ENCODE measurements around the gene TMEM178B.

TMEM178B gene

DNA sequence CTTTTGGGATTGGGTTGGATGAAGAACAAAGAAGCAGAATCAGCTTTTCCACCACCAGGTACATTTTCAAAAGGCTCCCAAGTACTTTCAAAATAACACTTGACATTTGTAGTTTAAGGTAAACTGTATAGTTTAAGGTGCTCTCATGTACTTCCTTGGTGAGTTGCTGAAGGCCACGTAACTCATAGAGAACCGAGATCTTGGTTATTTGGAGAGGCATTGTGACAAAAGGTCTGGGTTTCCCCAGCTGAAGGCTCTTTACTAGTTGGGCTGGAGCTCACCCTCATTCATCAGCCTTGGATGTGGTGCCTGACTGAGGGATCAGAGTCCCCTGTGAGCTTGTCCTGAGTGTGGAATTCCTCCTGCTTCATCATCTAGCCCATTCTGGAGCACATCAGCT is 191.8 kb downstream of the TMEM178B start:
- no peak for DNase-seq

DNA sequence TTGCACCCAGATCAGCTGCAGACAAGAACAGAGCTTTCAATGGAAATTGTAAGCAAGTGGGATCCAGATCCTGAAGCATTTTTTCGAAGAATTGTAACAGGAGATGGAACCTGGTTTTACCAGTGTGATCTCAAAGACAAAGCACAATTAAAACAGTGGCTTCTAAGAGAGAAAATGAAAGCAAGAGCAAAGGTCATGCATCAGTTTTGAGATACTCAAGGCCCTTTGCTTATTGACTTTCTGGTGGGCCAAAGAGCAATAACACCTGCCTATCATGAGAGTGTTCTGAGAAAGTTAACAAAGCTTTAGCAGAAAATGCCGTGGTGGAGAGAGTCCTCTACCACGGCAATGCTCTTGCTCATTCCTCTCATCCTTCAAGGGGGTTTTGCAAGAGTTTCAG is 194.8 kb downstream of the TMEM178B start:
- no peak for DNase-seq

DNA sequence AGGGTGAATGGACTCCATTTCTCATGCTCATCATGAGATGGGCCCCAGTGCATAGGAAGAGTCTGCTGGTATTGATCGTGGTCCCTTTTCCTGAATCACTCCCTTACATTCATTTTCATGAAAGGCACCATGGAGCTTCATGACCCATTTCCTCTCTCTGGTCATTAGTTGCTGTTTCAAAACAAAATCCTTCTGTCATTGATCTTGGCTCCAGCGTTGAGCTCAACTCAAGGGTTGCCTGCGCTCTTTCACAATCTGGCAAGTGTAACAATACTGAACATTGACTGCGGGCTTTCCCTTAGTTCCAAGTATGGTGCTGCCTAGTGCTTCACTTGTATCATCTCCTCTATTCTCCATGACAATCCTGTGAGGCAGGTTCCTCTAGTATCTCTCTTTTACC is 197.6 kb downstream of the TMEM178B start:
- no peak for DNase-seq

DNA sequence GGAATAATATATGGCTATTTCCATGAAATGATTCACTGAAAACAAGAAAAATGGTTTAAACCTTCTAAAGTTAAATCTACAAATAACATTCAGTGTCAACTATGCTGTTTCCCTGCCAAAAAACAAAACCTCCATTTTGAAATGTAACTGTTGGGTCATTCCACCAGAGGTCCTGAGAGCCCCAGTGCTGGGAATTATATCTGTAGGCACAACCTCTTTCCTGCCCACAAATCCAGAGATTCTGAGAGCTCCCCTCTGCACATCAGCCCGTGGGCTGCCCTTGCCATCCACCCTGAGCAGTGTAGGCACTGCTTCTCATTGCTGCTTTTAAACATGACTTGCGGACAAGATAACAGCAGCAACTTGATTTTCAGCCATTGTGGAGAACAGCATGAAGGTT is 198.6 kb downstream of the TMEM178B start:
- DNase-seq = no peak

DNA sequence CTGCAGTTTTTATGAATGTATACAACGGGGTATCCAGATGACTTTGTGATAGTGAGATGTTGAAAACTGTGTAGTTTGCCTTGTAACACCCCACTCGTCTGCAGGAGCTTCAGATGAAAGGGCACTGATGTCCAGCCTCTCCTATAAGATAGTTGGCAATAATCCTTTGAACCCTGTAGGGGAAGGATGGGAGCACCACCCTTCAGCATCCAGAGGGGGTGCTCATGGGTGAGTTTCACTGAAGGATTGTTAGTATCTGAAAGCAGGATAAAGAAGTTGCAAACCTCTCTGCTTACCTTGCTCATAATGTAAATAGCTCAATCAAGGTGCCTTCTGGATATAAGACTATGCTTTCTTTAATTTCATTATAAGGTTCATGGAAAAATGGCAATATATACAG is 201.5 kb downstream of the TMEM178B start:
- DNase-seq = no peak

DNA sequence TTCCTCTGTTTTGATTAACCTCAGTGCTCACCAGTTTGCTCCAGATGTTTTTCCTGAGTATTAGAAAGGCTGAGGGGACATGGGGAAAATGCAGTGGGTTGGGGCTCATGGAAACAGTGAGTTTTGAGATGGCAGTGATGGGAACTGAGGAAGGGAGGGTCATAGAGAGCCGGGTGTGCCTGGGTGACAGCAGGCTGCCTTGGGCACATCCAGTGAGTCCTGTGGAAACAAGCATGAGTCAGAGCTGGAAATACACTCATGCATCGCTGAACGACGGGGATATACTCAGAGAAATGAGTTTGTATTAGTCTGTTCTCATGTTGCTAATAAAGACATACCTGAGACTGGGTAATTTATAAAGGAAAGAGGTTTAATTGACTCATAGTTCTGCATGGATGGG is 202.2 kb downstream of the TMEM178B start:
- DNase-seq = no peak

DNA sequence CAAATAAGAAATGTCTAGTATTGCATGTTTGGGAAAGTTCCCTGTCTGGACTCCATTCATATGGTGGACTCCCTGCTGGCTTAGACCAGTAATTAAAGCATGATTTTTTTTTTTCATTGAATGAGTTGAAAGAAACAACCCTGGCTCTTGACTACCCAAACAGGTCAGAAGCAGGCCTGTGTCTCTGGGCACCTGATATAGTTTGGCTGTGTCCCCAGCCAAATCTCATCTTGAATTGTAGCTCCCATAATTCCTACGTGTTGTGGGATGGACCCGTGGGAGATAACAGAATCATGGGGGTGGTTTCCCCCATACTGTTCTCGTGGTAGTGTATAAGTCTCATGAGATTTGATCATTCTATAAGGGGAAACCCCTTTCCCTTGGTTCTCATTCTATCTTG is 206.2 kb downstream of the TMEM178B start:
- no peak for DNase-seq

DNA sequence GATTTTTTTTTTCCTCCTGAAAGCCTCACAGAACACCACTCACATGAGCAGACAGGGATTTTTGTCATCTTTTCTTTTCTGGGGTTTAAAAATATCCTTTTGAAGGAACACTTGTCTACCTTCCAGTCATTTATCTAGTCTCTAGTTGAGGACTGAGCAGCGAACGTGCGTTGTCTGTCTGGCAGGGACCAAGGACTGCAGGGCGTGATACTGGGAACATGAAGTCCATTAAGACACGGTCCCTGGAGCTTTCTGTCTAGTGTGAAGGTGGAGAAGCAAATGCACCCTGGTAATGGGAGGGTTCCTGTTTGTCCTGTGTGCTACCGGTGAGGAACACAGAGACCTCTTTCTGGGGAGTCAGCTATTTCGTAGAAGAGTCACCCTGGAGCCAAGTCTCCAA is 207.4 kb downstream of the TMEM178B start:
- DNase-seq = no peak

DNA sequence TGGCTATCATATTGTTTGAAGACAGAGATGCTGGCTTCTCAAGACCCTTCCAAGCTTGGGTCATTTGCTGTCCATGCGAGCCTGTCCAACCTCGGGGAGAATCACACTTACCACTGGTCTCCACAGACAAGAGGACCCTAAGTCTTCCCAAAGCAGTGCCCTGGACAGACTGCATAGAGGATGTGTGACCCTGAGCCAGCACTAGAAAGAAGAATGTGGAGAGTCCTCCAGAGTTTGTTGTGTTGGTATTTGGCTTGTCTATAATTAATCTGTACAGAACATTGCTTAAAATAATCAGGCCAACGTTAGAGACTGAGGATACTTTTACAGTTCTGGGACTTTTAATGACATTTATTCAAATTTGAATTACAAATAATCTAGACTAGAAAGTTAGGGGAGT is 212.7 kb downstream of the TMEM178B start:
- DNase-seq = no peak

DNA sequence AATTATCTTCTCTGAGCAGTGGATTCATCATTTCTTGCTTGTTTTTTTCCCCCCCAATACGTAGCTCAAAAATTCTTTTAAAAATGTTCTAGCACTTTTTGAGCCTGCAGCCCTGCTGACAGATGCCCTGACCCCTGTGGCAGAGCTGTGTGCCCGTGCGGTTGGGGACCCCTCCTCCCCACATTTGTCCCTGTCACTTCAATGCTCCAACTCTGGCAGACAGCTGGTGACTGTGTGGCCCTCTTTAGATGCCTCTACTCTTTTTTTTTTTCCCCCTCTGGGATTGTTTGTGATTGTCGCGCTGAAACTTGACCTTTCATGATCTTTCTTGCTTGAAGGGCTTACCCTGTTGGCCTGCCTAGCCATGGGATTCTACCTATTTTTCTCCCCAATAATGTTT is 214.1 kb downstream of the TMEM178B start:
- no peak for DNase-seq

DNA sequence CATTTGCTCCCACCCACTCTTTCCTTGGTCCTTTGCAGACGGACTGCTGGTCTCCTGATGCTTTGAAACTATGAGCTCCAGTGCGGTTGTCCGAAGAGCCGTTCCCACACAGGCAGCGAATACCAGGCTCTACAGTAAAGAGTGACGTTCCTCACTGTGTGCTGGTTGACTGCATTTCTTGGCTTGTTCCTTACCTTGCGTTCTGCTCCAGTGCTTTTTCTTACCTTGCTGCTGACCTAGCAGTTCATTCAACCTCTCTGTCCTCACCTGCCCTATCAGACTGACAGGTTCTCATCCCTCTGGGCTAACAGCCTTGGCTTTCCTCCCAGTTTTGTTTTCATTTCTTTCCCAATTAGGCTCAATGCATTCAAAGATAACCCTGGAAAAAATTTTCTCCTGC is 214.8 kb downstream of the TMEM178B start:
- DNase-seq = no peak

DNA sequence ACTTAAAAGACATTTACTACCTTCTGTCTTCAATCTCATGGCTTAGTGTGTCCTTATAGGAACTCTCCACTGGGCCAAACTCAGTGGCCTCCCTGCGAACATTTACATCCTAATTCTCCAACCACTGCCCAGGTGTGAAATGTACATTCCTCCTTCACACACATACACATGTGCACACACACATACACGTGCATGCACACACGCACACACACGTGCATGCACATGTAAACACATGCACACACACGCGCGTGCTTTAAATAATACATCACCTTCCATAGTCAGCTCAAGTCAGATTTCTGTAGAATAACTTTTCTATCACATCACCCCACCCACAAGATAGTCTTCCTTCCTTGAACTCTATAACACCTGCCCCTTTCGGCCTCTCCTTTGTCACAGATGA is 216.5 kb downstream of the TMEM178B start:
- no peak for DNase-seq

DNA sequence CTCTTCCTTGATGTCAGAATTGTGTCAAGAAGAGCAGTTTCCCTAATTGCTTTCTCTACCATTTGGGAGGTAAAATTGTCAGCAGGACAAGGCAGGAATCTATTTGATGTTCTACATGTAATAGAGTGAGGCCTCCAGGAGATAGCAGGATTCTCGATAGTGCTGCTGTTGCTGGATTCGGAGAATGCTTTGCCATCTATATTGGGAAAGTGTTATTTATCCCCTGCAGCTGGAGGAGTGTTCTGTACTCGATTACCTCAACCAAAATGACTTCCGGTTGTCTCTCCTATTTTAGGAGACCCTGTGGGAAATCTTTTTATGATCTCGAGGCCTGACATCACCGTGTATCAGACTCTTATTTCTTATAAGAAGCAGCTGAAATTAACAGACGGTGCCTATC is 217.1 kb downstream of the TMEM178B start:
- DNase-seq = no peak

DNA sequence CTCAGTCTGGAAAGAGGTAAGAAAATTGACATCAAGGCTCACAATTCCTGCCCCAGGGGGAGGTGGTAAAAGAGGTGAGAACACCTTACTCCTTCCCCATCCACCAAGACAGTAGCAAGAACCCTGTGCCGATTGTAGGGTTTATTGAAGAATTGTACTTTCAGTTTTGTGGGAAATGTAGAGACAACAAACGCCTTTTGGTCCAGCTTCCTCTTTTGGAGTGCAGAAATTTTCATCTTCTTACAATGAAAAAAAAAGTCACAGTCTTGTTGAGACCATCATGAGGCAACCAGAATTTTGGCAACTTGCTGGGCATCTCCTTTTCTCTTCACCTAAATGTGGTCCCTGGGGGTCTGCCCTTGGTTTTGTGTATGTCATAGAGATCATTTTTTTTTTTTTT is 217.7 kb downstream of the TMEM178B start:
- DNase-seq = peak; percentile 51 to 66

DNA sequence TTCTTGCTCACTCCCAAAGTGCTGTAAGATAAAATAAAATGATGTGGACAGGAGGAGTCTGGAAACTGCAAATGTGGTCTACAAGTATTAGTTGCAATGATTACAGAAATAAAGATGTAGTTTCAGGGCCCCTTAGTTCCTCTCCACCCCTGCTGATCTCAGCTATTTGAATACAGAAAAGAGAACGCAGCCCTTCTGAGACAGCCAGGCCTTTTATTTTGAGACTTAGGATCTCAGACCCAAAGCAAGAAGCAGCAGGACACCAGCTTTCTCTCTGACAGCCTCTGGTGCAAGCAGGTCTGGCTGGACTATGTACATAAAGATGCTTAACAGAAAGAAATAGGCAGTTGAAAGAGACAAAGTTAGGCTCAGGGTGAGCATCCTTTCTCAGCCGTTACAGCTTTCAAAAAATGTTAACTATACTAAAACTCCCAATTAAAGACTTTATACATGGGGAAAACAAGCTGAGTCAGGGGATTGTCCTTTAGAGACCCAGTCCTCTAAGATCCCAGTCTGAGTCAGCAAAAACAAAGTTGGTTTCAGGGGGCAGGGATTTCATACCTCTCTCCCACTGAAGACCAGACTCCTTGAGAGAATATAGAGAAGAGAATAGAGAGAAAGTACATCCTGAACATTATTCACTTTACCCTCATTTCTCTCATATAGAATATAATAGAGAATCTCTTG is 220.4 kb downstream of the TMEM178B start:
- no peak for DNase-seq

DNA sequence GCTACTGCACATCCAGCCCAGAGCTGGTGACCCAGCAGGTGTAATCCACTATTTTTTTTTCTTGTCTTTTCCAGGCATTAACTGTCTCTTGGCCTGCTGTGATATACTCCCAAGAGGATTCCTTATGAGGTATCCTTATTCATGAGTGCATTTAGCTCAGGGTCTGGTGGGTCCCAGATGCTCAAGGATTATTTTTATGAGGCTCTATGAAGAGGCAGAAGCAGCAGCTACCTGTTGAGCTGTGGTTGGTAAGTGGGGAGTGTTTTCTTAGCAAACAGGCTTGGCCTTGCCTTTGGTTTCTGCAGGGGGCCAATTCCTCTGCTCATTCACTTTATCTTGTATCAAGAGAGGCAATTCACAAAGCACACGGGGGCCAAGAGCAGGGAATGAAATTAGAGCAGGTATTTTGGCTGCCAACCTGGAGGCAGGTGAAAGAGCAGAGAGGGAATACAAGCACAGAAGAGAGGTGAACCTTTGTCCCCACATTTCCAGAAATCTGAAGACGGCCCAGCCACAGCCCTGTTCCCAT is 221.6 kb downstream of the TMEM178B start:
- no peak for DNase-seq

DNA sequence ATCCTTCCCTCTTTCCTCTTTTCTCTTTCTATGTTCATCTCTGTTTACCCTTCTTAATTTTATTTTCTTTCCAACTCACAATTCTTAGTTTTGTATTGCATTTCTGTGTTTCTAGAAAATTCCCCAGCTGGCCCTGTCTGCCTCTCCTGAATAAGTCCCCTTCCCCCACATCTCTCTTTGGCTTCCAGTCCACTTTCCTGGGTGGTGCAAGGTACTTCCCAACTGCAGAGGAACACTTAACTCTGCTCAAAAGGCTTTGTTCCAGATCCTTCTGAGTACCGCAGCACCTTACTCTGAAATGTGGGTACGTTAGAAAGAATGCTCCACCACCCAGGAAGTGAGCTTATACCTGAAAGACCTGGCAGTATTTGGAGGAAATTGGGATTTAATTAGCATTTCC is 227.0 kb downstream of the TMEM178B start:
- no peak for DNase-seq

DNA sequence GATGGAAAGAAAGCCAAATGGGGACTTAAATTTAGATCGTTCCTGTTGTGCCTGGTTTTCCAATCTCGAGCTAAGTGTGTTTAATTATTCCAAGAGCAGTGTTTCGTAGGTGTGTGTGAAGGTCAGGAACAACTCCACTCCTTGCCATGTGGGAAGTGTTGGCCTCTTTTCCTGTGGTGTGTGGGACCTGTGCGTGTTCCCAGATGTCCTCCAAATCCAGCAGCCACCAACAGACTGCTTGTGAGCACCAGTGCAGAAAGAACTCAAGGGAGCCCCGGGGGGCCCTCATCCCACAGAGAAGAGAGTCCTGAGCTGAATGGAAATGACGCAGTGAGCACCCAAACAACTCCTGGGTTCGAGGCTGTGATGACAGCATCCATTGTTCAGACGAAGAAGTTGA is 227.7 kb downstream of the TMEM178B start:
- no peak for DNase-seq

DNA sequence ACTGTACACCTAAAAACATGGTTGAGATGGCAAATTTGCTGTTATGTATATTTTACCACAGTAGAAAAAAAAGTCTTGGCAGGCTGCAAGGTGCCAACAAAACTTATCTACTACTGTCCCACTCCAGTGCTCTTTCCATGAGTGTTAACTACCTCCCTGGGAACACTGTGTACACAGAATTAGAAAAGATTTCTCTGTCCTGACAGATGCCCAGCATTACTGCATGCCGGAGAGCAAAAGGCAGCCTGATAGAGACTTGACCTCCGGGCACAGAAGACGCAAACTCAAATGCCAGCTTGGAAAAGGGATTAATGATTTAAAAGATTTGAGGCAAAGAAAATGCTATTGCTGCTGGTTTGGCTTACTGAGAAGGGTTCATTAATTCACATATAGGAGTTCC is 228.8 kb downstream of the TMEM178B start:
- no peak for DNase-seq

DNA sequence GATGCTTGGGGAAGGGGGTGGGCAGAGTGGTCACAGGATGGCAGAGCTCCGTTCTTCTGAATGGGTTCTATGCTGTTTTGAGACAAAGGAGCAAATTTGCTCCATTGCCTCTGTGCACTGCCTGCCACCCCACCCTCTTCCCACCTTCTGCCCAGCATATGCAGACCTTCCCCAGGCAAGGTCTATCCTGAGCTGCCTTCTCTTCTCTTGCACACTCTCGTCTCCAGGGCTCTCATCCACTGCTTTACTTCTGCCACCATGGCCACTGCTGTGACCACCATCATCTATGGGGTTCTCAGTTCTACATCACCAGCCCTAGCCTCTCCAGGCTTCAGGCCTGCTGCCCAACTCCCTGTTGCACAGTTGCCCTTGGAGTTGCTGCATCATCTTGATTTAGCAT is 230.4 kb downstream of the TMEM178B start:
- peak in 1 of 2 experiments; percentile 3 for DNase-seq

DNA sequence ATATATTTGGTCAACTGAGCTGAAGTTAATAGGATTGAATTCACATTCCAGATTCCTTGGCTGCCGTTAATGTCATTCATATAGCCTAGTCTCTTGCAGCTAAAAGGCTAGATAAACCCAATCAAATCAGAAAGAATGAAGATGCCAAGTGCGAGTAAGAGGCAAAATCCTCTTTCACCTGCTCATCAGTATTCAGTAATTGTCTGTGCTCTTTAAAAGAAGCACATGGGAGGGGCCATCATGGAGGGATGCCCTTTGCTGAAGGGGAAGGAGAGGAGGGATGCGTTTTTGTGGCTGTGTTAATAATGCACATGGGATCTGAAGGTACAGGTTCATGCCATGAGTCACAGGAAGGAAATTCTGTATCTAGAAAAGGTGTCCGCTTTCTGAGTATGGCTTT is 232.2 kb downstream of the TMEM178B start:
- DNase-seq = no peak

DNA sequence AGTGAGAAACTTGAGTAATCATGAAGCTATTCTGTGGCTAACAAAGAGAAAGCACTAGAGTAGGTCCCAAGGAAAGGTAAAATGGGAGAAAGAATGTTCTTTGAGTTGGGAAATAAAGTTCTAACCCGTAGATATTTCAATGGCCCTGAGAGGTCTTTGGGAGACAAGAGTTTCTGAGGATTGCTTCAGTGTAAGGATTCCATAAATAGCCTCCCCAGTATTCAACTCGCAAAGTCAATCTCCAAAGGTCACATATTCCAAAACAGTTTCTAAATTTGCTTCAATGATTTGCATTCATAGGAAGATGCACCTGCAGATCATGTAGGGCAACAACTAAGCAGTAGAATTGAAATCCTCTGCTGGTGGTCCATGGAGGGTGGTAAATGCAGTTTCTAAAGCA is 238.5 kb downstream of the TMEM178B start:
- DNase-seq = no peak

DNA sequence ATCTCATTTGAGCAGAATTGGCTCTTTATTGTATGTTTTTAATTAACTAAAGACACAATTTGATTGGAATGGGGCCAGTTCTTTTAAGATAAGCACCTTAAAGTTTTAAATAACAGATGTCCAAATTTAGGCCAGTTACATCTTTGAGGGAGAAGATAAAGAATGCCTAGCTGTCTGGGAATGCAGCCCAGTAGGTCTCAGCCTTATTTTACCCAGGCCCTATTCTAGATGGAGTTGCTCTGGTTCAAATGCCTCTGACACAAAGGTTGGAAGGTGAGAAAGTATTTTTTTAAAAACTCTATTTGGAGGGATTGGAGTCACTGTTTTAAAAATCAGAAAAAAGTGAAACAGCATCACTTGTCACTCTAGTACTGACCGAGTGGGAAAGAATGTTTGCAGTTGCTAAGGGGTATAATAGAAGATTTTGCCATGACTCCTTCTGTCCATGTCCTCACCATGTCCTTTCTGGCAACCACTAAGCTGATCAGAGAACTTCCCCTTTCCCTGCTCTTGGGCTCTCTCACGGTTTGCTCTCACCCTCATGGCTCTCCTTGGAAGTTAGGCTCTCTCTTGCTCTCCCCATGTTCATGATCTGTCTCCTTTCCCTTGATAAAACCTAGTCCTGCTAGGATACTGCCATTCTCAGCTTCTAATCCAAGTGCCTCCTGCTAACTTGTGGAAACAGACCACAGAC is 239.1 kb downstream of the TMEM178B start:
- peak in 1 of 2 experiments; percentile 13 for DNase-seq

DNA sequence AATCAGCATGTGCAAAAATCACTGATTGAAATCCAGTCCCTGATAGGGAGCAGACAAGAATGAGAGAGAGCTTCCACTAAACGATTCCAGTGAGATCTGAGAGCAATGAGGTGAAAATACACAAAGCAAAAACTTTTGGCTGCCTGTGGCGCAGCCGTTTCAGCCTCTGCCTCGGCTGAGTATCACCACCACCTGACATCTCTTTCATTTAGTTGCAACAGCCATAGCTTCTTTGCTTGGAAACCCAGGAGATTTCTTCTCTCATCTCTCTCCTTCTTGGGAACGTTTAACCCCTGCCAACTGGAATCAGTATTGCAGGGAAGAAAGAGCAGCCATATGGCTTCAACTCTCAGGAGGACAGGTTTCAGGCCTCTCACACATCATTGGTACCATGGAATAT is 240.0 kb downstream of the TMEM178B start:
- DNase-seq = no peak

Data from Kasumi-1 (cell line).